Measurements from ENCODE around the gene LOXL4. TPM values are rescaled to one million over a fixed set of nuclear protein-coding genes. Genes with fewer than 3 reads are reported as not detected.

Gene LOXL4
- total RNA-seq, 1 experiment from 2014 or later: 0.13 TPM

- H3K27me3 Mint-ChIP-seq (ENCODE audit: low read depth): peaks cover 23% of the 10 kb centered on the region
- Histone ChIP-seq H2BK15ac (ENCODE audit: low read depth, low read length) (no peak overlapping the region), H4K8ac (replicated peaks; ENCODE audit: insufficient read length, low read depth, low read length) (no peak overlapping the region), H2AK5ac (ENCODE audit: insufficient read length, low read length) (no peak overlapping the region), H3K18ac (ENCODE audit: insufficient read length, low read depth, low read length) (no peak overlapping the region), H3K9me3 (ENCODE audit: control insufficient read depth, low read depth, low read length) (no peaks in the 10 kb centered on the region), H3K4me2 (ENCODE audit: insufficient read depth, insufficient read length, low read length) (no peak overlapping the region), H2AFZ (ENCODE audit: low read length) (no peak overlapping the region), H2BK5ac (ENCODE audit: insufficient read length, low read length) (no peak overlapping the region), H3K23ac (ENCODE audit: insufficient read length, low read depth, low read length) (no peak overlapping the region), H3K23me2 (ENCODE audit: insufficient read length, low read depth, low read length, poor library complexity, severe bottlenecking) (no peaks in the 10 kb centered on the region), H2BK120ac (ENCODE audit: low read depth, low read length, poor library complexity, severe bottlenecking) (no peak overlapping the region), H3K4me1 (ENCODE audit: insufficient read depth, low read length) (no peaks in the 10 kb centered on the region), H2BK20ac (ENCODE audit: low read depth, low read length, poor library complexity, severe bottlenecking) (no peak overlapping the region), H3K27ac (ENCODE audit: insufficient read length, low read depth, low read length) (no peak overlapping the region), H2BK12ac (ENCODE audit: insufficient read length, low read depth, low read length) (no peak overlapping the region), H3T11ph (ENCODE audit: low read length) (no peak overlapping the region), H3K56ac (ENCODE audit: insufficient read length, low read depth, low read length) (no peak overlapping the region), H3K79me2 (ENCODE audit: insufficient read depth, low read length) (no peaks in the 10 kb centered on the region), H3K4ac (ENCODE audit: low read depth, low read length) (no peak overlapping the region), H3K9ac (ENCODE audit: extremely low read depth, insufficient read length, low read length) (no peak overlapping the region), H4K5ac (ENCODE audit: insufficient read length, low read depth, low read length) (no peak overlapping the region), H3K27me3 (ENCODE audit: insufficient read depth, low read length) (no peaks in the 10 kb centered on the region), H4K91ac (ENCODE audit: insufficient read length, low read depth, low read length) (no peak overlapping the region), H3K14ac (ENCODE audit: insufficient read depth, low read length) (no peak overlapping the region), H3K79me1 (ENCODE audit: insufficient read depth, low read depth, low read length, poor library complexity, severe bottlenecking) (no peaks in the 10 kb centered on the region), H4K20me1 (ENCODE audit: control insufficient read depth, insufficient read depth, insufficient read length) (no peaks in the 10 kb centered on the region)
- no peaks in the 10 kb centered on the region for H3K36me3 Mint-ChIP-seq (ENCODE audit: insufficient read depth in 1 of 3, low read depth in 3 of 3)
- no CpG with 5 or more reads among the region's 3 CpGs for WGBS (ENCODE audit: extremely low coverage, insufficient read length, low lambda C conversion rate)
- TF ChIP-seq CTCF (conservative IDR thresholded peaks at IDR 0.05): no peak
- H3K4me1 Mint-ChIP-seq: peaks cover 14 to 18% of the 10 kb centered on the region in 2 experiments
- peaks cover 0 to 2% of the 10 kb centered on the region in 2 experiments; a peak in 1 of 5 replicates for H3K9me3 Mint-ChIP-seq
- DNase-seq: no peak
- no peak overlapping the region for H3K4me3 Mint-ChIP-seq
- H3K27ac Mint-ChIP-seq: no peak overlapping the region
These were observed 8.3 kb upstream of the LOXL4 start for GRCh38 chr10:98276311-98276710.

Measured in H9 (cell line).